ENCODE data around the gene SYNDIG1. TPM values are rescaled to one million over a fixed set of nuclear protein-coding genes. Genes with fewer than 3 reads are reported as not detected.

Gene SYNDIG1
- total RNA-seq, 1 experiment from 2014 or later = not detected

- H3K27me3 ChIP-seq (ENCODE audit: control insufficient read depth, insufficient read depth, low read length) = no peaks in the 10 kb centered on the region
- ATAC-seq (no peak), DNase-seq (ENCODE audit: low read depth, low spot score) (no peak)
- no peaks in the 10 kb centered on the region for H3K9me3 ChIP-seq (ENCODE audit: control insufficient read depth, insufficient read depth, low read depth, low read length)
- H3K4me3 ChIP-seq (ENCODE audit: low read depth in 2 of 2, low read length in 2 of 2) = no peak overlapping the region
- H3K27ac ChIP-seq (ENCODE audit: low read length) = no peak overlapping the region
- no peak for TF ChIP-seq SIN3A (IDR thresholded peaks at IDR 0.05; ENCODE audit: borderline replicate concordance, insufficient read depth, low read depth, low read length)
- no peak for TF ChIP-seq CTCF (IDR thresholded peaks at IDR 0.05)
- TF ChIP-seq TCF7L2 (IDR thresholded peaks at IDR 0.05; ENCODE audit: low read depth, low read length) = no peak
- TF ChIP-seq POLR2AphosphoS5 (IDR thresholded peaks at IDR 0.05; ENCODE audit: low read depth, low read length) = no peak
- TF ChIP-seq, protein P1, sequence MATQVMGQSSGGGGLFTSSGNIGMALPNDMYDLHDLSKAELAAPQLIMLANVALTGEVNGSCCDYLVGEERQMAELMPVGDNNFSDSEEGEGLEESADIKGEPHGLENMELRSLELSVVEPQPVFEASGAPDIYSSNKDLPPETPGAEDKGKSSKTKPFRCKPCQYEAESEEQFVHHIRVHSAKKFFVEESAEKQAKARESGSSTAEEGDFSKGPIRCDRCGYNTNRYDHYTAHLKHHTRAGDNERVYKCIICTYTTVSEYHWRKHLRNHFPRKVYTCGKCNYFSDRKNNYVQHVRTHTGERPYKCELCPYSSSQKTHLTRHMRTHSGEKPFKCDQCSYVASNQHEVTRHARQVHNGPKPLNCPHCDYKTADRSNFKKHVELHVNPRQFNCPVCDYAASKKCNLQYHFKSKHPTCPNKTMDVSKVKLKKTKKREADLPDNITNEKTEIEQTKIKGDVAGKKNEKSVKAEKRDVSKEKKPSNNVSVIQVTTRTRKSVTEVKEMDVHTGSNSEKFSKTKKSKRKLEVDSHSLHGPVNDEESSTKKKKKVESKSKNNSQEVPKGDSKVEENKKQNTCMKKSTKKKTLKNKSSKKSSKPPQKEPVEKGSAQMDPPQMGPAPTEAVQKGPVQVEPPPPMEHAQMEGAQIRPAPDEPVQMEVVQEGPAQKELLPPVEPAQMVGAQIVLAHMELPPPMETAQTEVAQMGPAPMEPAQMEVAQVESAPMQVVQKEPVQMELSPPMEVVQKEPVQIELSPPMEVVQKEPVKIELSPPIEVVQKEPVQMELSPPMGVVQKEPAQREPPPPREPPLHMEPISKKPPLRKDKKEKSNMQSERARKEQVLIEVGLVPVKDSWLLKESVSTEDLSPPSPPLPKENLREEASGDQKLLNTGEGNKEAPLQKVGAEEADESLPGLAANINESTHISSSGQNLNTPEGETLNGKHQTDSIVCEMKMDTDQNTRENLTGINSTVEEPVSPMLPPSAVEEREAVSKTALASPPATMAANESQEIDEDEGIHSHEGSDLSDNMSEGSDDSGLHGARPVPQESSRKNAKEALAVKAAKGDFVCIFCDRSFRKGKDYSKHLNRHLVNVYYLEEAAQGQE (IDR thresholded peaks at IDR 0.05; ENCODE audit: insufficient read depth in 1 of 2, low read depth in 2 of 2, low read length in 1 of 2) = no peak
- ChIA-PET POLR2A (no interaction called here), CTCF (no interaction called here)
- H3K36me3 ChIP-seq (ENCODE audit: control insufficient read depth, insufficient read depth, low read length) = no peaks in the 10 kb centered on the region
- intact Hi-C loops (cut with micrococcal nuclease; ENCODE audit: unreplicated experiment) = no loop called here
- BruUV-seq (replicated peaks) = no TSS peak
- H3K4me1 ChIP-seq (ENCODE audit: control insufficient read depth, insufficient read depth, low read length) = no peaks in the 10 kb centered on the region
- in situ Hi-C loops (cut with HindIII; ENCODE audit: low pct_unique_long_range_greater_than_20kb, low sequenced_read_pairs) = no loop called here
These were observed 118.7 kb downstream of the SYNDIG1 start for GRCh38 chr20:24588047-24588635.

DNA sequence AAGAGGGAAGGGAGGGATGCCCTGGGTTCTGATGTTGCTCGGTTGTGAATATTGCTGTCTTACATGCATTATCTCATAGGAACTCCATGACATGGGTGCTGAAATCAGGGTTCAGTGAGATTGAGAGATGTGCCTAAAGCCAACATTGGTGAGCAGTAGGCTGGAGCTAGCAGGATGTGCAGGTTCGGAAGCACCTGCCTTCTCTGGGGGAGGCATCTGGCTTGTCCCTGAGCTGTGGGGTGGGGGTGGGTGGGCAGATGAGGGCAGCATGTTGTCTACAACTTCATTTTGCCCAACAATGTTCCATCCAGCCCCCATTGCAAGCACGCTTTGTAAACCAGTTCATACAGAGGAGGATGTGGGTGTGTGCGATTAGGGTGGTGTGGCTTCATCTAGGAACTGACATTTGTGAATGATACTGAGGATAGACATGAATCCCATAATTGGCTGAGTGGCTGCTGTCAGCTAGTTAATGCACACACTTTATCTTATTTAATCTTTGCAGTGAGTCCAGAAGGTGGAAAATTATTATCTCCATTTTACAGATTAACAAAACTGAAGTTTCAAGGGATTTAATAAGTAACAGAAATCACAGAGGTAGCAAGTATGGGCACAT, 119.4 kb downstream of the SYNDIG1 start:
- no peak overlapping the region for H3K4me3 ChIP-seq (ENCODE audit: low read depth in 2 of 2, low read length in 2 of 2)
- in situ Hi-C loops (cut with HindIII; ENCODE audit: low pct_unique_long_range_greater_than_20kb, low sequenced_read_pairs) = no loop called here
- no peaks in the 10 kb centered on the region for H3K36me3 ChIP-seq (ENCODE audit: control insufficient read depth, insufficient read depth, low read length)
- TF ChIP-seq POLR2AphosphoS5 (IDR thresholded peaks at IDR 0.05; ENCODE audit: low read depth, low read length) = no peak
- TF ChIP-seq TCF7L2 (IDR thresholded peaks at IDR 0.05; ENCODE audit: low read depth, low read length) = no peak
- TF ChIP-seq, protein P1 (IDR thresholded peaks at IDR 0.05; ENCODE audit: insufficient read depth in 1 of 2, low read depth in 2 of 2, low read length in 1 of 2) = no peak
- no peak for TF ChIP-seq CTCF (IDR thresholded peaks at IDR 0.05)
- TF ChIP-seq SIN3A (IDR thresholded peaks at IDR 0.05; ENCODE audit: borderline replicate concordance, insufficient read depth, low read depth, low read length) = no peak
- H3K27ac ChIP-seq (ENCODE audit: low read length) = no peak overlapping the region
- intact Hi-C loops (cut with micrococcal nuclease; ENCODE audit: unreplicated experiment) = no loop called here
- H3K27me3 ChIP-seq (ENCODE audit: control insufficient read depth, insufficient read depth, low read length) = no peaks in the 10 kb centered on the region
- ChIA-PET POLR2A (no interaction called here), CTCF (no interaction called here)
- no peak for ATAC-seq
- no peaks in the 10 kb centered on the region for H3K4me1 ChIP-seq (ENCODE audit: control insufficient read depth, insufficient read depth, low read length)
- BruUV-seq (replicated peaks) = no TSS peak
- DNase-seq (ENCODE audit: low read depth, low spot score) = no peak
- no peaks in the 10 kb centered on the region for H3K9me3 ChIP-seq (ENCODE audit: control insufficient read depth, insufficient read depth, low read depth, low read length)

All from Panc1 (cell line).